ENCODE results near the gene TMEM9. TPM values are rescaled to one million over a fixed set of nuclear protein-coding genes. Genes with fewer than 3 reads are reported as not detected.

Gene TMEM9
- total and polyA plus RNA-seq, 10 of the 15 experiments (the other 5 are each of a cell fraction or from before 2014, with no cell fraction given): 7.2 to 46.1 (median 17.3) TPM

DNA sequence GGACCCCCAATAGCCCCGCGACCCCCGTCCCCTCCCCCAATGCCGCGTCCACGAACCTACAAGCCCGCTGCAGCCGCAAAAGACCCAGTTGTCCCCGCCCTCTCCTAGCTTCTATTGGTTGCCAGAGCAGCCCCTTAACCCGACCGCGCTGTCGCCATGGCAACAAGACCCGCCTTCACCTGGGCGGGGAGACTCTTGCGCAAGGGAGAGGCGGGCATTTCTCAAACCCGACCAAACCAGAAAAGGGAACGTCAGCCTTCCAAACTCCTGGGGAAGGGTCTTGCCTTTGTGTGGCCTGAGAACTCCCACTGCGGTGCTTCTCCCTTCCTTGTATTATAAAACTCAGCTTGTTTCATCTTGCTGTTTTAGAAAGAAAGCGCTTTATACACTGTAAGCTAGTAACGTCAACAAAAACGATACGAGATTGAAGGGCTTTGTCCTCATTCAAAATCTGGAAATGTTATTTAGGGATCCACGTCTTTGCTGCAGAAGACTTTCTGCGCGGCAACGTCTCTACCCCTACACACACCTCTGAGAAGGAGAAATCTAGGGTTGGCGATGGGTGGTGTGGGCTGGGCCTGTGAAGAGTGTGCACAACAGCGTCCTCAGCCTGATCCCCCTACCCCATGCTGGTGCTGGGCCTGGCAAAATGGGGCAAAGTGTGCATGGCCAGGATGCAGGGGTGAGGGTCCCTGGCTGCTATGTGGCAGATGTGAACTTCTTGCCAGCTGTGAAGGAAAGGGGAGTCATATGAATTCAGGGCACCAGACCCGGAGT, at the start of gene TMEM9 (continued):
- no peak for TF ChIP-seq CUX1 (IDR thresholded peaks at IDR 0.05; ENCODE audit: insufficient replicate concordance, low read depth, low read length)
- TF ChIP-seq SP1 (IDR thresholded peaks at IDR 0.05; ENCODE audit: low read depth, low read length): peak; percentile 93
- TF ChIP-seq POLR2AphosphoS2 (IDR thresholded peaks at IDR 0.05; ENCODE audit: low read depth, low read length): no peak

- intact Hi-C loops (cut with micrococcal nuclease; ENCODE audit: unreplicated experiment) (no loop called here), in situ Hi-C loops (cut with MboI) (no loop called here)
- DNase-seq (ENCODE audit: low read depth, low spot score) (no peak), ATAC-seq (no peak), FAIRE-seq (no peak)
- no TSS peak for BruUV-seq (replicated peaks)
- H3K9me3 ChIP-seq (replicated peaks; ENCODE audit: control insufficient read depth, insufficient read depth, low read length): no peaks in the 10 kb centered on the region
- H3K4me3 ChIP-seq: no peak overlapping the region
- no peak overlapping the region for H3K27ac ChIP-seq (ENCODE audit: control insufficient read depth, insufficient read depth)
- TF ChIP-seq NFIC (IDR thresholded peaks at IDR 0.05; ENCODE audit: low read depth, low read length): no peak
- TF ChIP-seq EGR1 (IDR thresholded peaks at IDR 0.05; ENCODE audit: borderline replicate concordance in 1 of 2, low read depth in 2 of 2, low read length in 2 of 2): no peak
- no peak for TF ChIP-seq E2F8 (IDR thresholded peaks at IDR 0.05; ENCODE audit: low read depth, partially characterized antibody)
- TF ChIP-seq CTCF (IDR thresholded peaks at IDR 0.05 in 2 of 3, conservative IDR thresholded peaks at IDR 0.05 in 1 of 3; ENCODE audit: control insufficient read depth in 2 of 3, extremely low read depth in 1 of 3, insufficient read depth in 1 of 3, low read depth in 3 of 3, low read length in 3 of 3): no peak
- no peak for TF ChIP-seq HDGF (IDR thresholded peaks at IDR 0.05)
- no peak for TF ChIP-seq ELK1 (IDR thresholded peaks at IDR 0.05; ENCODE audit: low read depth, low read length)
- H3K36me3 ChIP-seq (ENCODE audit: control insufficient read depth in 2 of 2, insufficient read depth in 2 of 2, low read length in 1 of 2): no peaks in the 10 kb centered on the region
- no peak overlapping the region for H3K9ac ChIP-seq (ENCODE audit: control insufficient read depth, insufficient read depth, low read length)
- H2AFZ ChIP-seq (ENCODE audit: control insufficient read depth, low read depth, low read length): no peak overlapping the region
- POLR2A ChIA-PET: no interaction called here
- CTCF ChIA-PET: interaction anchor here (1.3 kb wide), 1 partner anchor 24 kb away, joined by 3 read pairs; no protein-coding TSS in a partner anchor
- H4K20me1 ChIP-seq (ENCODE audit: control insufficient read depth, insufficient read depth): no peaks in the 10 kb centered on the region
- WGBS (ENCODE audit: insufficient coverage, insufficient replicate concordance, low lambda C conversion rate, missing lambda C conversion rate): 3% methylated on average over 3 of the region's 3 CpGs
- SMC1A ChIA-PET (ENCODE audit: uncharacterized antibody, unreplicated experiment): no interaction called here
- RAD21 ChIA-PET (ENCODE audit: unreplicated experiment): no interaction called here
- H3K27me3 ChIP-seq (replicated peaks in 1 of 2; ENCODE audit: control insufficient read depth in 2 of 2, insufficient read depth in 2 of 2, low read length in 1 of 2): peaks cover 2% of the 10 kb centered on the region in 2 experiments; a peak in 2 of 4 replicates
- H3K4me2 ChIP-seq (ENCODE audit: control insufficient read depth, insufficient read depth): no peak overlapping the region
- H3K79me2 ChIP-seq (ENCODE audit: control insufficient read depth, insufficient read depth, low read length): no peaks in the 10 kb centered on the region
- H3K4me1 ChIP-seq (ENCODE audit: control insufficient read depth, insufficient read depth, low read length): no peaks in the 10 kb centered on the region
Observed at GRCh38 chr1:201198598-201198997, 44.3 kb upstream of the TMEM9 start.

All from GM12878 (cell line).